IPS DF 6.9 (cell line): ENCODE data around the gene AXIN1.
"Not testable (repeated sequence)": the region's sequence is repeated elsewhere in the genome, so short reads cannot be mapped to it uniquely, and the experiment has no call there.

Experiments used
- DNase-seq: peaks from one replicate; pipeline ENCODE4 v3.0.0-alpha.2; 2013; ENCODE audit warnings: low read depth, low spot score
- H3K27ac ChIP-seq: one replicate; pipeline ENCODE4 v1.5.1; 2013; ENCODE audit warnings: low read length, control low read depth
- H3K27me3 ChIP-seq: 2 replicates; pipeline ENCODE4 v1.6.1; 2013; ENCODE audit warnings: mild to moderate bottlenecking, low read length; ENCODE audit not compliant: control insufficient read depth, insufficient read depth
- H3K36me3 ChIP-seq: 2 replicates; pipeline ENCODE4 v1.6.1; 2013; ENCODE audit warnings: low read length; ENCODE audit not compliant: control insufficient read depth, insufficient read depth
- H3K4me1 ChIP-seq: 2 replicates; pipeline ENCODE4 v1.6.1; 2013; ENCODE audit warnings: low read length; ENCODE audit not compliant: control insufficient read depth, insufficient read depth
- H3K4me3 ChIP-seq: 2 replicates; pipeline ENCODE4 v1.5.1; 2013; ENCODE audit warnings: mild to moderate bottlenecking, low read length
- H3K9me3 ChIP-seq: 2 replicates; pipeline ENCODE4 v1.6.1; 2013; ENCODE audit warnings: low read length, inconsistent platforms; ENCODE audit not compliant: control insufficient read depth, insufficient read depth
- WGBS: extraction: QIAGEN DNeasy Blood & Tissue Kit; methylation state at CpG from one replicate; pipeline ENCODE4 v1.1.7; 2013; ENCODE audit warnings: mixed read lengths, missing lambda C conversion rate; ENCODE audit not compliant: insufficient read length, insufficient coverage; 5-methylcytosine and 5-hydroxymethylcytosine counted together

Gene AXIN1

DNA sequence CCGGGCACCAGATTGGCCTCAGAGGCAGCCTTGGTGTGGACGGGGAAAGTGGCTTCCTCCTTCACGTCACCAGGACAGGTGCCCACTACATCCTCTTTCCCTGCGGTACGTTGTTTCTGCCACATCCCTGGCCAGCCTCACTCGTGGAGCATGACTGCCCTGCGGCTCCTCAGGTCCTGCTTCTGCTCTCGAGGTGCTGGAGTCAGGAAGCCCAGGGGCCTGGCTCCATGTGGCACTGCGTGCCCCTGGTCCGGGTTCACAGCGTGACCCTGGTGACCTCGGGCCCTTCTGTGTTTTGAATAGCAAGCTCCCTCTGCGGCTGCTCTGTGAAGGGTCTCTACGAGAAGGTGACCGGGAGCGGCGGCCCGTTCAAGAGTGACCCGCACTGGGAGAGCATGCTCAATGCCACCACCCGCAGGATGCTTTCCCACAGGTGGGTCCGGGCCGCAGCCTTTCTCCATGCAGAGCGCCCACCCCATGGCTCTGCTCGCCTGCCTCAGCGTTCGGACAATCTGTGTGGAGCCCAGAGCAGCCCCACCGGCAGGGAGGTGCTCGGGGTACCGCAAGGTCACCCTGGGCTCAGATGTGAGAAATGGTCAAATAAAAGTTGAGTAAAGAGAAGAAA is 90.3 kb downstream of the AXIN1 start:
- WGBS, result no CpG with 5 or more reads among the region's 29 CpGs
- Histone ChIP-seq H3K27ac (no peak overlapping the region), H3K4me1 (no peaks in the 10 kb centered on the region), H3K36me3 (peaks cover 24% of the 10 kb centered on the region), H3K4me3 (no peak overlapping the region), H3K9me3 (no peaks in the 10 kb centered on the region), H3K27me3 (no peaks in the 10 kb centered on the region)
- no peak for DNase-seq

DNA sequence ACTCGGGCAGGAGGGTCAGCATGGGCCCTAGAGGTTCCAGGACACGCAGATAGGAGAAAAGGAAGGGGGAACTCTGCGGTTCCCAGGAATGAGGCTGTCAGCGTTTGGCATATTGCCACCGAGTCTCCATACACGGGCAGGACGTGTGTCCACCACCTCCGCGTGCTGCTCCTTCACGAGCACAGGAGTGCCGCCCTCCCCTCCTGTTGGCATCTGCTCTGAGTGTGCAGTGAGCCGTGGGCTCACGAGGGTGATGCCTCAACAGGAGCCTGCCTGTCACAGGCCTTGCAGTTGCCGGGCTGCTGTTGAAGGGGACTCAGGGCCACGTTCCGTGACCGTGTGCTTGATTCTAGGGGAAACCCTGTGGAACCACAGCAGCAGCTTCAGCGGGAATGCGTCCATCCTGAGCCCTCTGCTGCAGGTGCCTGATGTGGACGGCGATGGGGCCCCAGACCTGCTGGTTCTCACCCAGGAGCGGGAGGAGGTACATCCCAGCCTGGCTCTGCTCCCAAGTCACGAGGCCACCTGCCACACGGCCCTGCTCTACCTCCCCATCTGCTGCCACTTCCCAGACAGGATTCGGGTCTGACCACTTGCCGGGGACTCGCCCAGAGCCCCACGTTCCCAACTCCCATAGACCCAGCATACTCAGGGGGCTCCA is 91.4 kb downstream of the AXIN1 start:
- Histone ChIP-seq H3K36me3 (peaks cover 24% of the 10 kb centered on the region), H3K27ac (no peak overlapping the region), H3K27me3 (no peaks in the 10 kb centered on the region), H3K4me1 (no peaks in the 10 kb centered on the region), H3K9me3 (no peaks in the 10 kb centered on the region), H3K4me3 (no peak overlapping the region)
- no peak for DNase-seq
- WGBS, result no CpG with 5 or more reads among the region's 28 CpGs

DNA sequence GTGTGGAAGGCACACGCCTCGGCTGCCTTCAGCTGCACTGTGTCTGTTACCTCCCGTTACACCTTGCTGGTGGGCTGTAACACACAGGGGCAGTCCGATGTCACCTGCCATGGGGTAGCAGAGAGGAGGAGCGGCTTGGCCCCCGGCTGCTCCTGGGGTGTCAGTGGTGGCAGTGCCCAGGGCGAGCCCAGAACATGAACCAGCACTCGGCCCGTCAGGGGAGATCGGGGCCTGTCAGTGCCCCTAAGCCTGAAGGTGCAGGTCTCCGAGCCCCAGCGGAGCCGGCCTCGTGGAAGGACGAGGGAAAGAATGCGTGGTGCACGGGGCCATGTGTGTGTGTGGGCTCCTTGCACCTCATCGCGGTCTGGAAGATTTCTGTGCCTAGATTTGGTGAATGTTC is 92.2 kb downstream of the AXIN1 start:
- Histone ChIP-seq H3K9me3 (no peaks in the 10 kb centered on the region), H3K4me1 (no peaks in the 10 kb centered on the region), H3K36me3 (peaks cover 24% of the 10 kb centered on the region), H3K27ac (no peak overlapping the region), H3K27me3 (no peaks in the 10 kb centered on the region), H3K4me3 (no peak overlapping the region)
- WGBS, result no CpG with 5 or more reads among the region's 19 CpGs
- DNase-seq, result no peak

DNA sequence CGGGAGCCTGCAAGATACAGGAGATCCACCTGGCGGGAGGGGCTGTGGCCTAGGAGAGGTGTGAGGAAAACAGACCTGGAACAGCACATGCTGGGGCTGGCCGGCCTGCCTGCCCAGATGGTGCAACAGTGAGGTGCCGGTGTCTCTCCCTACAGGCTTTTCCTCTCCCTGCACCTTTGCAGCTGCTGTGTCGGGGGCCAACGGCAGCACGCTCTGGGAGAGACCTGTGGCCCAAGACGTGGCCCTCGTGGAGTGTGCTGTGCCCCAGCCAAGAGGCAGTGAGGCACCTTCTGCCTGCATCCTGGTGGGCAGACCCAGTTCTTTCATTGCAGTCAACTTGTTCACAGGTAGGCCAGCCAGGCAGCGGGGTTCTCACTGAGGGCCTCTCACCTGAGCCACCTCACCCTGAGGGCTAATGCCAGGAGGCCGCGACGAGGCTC is 92.7 kb downstream of the AXIN1 start:
- DNase-seq, result no peak
- Histone ChIP-seq H3K4me3 (no peak overlapping the region), H3K36me3 (peaks cover 24% of the 10 kb centered on the region), H3K27ac (no peak overlapping the region), H3K27me3 (no peaks in the 10 kb centered on the region), H3K9me3 (no peaks in the 10 kb centered on the region), H3K4me1 (no peaks in the 10 kb centered on the region)
- WGBS, result no CpG with 5 or more reads among the region's 13 CpGs

DNA sequence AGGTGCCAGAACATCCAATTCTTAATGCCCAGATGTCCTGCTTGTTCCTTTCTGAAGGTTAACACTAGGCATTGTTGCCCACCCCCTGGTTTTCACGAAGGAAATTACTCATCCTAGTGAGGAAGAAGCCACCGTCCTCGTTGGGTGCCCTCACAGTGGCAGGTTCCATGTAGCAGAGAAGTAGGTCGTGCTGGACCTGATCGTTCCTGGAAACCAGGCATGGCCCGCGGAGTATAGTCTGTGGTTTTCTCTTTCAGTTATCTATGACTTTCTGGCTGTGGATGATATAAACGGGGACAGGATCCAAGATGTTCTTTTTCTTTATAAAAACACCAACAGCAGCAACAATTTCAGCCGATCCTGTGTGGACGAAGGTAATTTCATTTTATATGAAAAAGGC is 93.3 kb downstream of the AXIN1 start:
- no peak overlapping the region for H3K27ac ChIP-seq
- H3K36me3 ChIP-seq, result peaks cover 24% of the 10 kb centered on the region
- no peaks in the 10 kb centered on the region for H3K27me3 ChIP-seq
- WGBS, result no CpG with 5 or more reads among the region's 10 CpGs
- H3K4me1 ChIP-seq, result no peaks in the 10 kb centered on the region
- no peak overlapping the region for H3K4me3 ChIP-seq
- no peaks in the 10 kb centered on the region for H3K9me3 ChIP-seq
- no peak for DNase-seq

DNA sequence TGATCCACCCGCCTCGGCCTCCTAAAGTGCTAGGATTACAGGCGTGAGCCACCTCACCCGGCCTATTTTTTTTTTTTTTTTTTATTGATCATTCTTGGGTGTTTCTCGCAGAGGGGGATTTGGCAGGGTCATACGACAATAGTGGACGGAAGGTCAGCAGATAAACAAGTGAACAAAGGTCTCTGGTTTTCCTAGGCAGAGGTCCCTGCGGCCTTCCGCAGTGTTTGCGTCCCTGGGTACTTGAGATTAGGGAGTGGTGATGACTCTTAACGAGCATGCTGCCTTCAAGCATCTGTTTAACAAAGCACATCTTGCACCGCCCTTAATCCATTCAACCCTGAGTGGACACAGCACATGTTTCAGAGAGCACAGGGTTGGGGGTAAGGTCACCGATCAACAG is 94.4 kb downstream of the AXIN1 start:
- DNase-seq, H3K4me1 ChIP-seq, H3K9me3 ChIP-seq, H3K27ac ChIP-seq, H3K4me3 ChIP-seq, H3K27me3 ChIP-seq: not testable (repeated sequence)
- H3K36me3 ChIP-seq, result peaks cover 17% of the 10 kb centered on the region
- no CpG with 5 or more reads among the region's 13 CpGs for WGBS

DNA sequence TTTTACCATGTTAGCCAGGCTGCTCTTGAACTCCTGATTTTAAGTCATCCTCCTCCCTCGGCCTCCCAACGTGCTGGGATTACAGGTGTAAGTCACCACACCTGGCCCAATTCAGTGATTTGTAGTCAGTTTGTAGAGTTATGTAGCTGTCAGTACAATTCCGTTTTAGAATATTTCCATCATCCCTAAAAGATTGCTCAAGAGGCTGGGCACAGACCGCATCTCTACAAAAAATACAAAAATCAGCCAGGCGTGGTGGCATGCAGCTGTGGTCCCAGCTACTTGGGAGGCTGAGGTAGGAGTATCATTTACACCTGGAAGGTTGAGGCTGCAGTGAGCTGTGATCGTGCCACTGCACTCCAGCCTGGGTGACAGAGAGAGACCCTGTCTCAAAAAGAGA is 97.3 kb downstream of the AXIN1 start:
- peaks cover 5% of the 10 kb centered on the region for H3K36me3 ChIP-seq
- no peak for DNase-seq
- H3K27me3 ChIP-seq, result no peaks in the 10 kb centered on the region
- WGBS, result no CpG with 5 or more reads among the region's 6 CpGs
- H3K4me3 ChIP-seq, result no peak overlapping the region
- H3K4me1 ChIP-seq, result no peaks in the 10 kb centered on the region
- no peaks in the 10 kb centered on the region for H3K9me3 ChIP-seq
- H3K27ac ChIP-seq, result no peak overlapping the region

DNA sequence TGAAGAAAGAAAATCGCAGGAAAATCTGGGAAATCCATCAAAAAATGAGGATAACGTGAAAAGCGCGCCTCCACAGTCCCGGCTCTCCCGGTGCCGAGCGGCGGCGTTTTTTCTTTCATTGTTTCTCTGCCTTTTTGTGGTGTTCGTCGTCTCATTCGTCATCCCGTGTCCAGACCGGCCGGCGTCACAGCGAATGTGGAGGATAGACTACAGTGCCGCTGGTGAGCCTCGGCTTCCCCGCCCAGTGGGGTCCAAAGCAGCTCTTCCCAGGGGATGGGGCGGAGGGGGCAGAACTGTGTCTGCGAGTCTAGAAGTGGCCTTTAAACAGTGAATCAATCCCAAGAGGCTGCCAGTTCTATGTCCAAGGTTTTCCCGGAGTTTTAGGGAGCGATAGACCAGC is 98.1 kb downstream of the AXIN1 start:
- H3K36me3 ChIP-seq, result no peaks in the 10 kb centered on the region; the same call in 1 of the 2 replicates
- no CpG with 5 or more reads among the region's 25 CpGs for WGBS

DNA sequence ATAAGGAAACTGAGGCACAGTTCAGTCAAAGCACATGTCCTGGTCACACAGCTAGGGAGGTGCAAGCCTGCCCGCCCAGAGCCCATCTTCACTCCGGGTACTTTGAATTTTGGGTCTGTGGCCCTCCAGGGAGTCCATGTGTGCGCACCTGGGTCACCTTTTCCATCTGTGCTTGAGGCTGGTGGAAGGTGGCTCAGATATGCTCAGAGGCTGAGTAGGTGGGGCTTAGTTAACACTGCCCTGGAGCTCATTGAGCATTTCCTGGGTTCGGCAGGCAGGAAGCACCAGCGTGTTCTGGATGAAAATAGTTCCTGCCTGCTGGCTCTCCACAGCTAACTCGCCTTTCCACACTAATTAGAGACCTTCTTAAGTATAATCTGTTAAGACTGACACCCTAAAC is 98.7 kb downstream of the AXIN1 start:
- H3K9me3 ChIP-seq, result no peaks in the 10 kb centered on the region
- H3K36me3 ChIP-seq, result no peaks in the 10 kb centered on the region; the same call in 1 of the 2 replicates
- no peaks in the 10 kb centered on the region for H3K27me3 ChIP-seq
- no peak overlapping the region for H3K4me3 ChIP-seq
- WGBS, result no CpG with 5 or more reads among the region's 6 CpGs
- DNase-seq, result no peak
- no peak overlapping the region for H3K27ac ChIP-seq
- no peaks in the 10 kb centered on the region for H3K4me1 ChIP-seq

More for the DNA sequence above, 98.1 kb downstream of the AXIN1 start:
- Histone ChIP-seq H3K4me3 (no peak overlapping the region), H3K27me3 (no peaks in the 10 kb centered on the region), H3K27ac (no peak overlapping the region), H3K9me3 (no peaks in the 10 kb centered on the region), H3K4me1 (no peaks in the 10 kb centered on the region)
- no peak for DNase-seq

DNA sequence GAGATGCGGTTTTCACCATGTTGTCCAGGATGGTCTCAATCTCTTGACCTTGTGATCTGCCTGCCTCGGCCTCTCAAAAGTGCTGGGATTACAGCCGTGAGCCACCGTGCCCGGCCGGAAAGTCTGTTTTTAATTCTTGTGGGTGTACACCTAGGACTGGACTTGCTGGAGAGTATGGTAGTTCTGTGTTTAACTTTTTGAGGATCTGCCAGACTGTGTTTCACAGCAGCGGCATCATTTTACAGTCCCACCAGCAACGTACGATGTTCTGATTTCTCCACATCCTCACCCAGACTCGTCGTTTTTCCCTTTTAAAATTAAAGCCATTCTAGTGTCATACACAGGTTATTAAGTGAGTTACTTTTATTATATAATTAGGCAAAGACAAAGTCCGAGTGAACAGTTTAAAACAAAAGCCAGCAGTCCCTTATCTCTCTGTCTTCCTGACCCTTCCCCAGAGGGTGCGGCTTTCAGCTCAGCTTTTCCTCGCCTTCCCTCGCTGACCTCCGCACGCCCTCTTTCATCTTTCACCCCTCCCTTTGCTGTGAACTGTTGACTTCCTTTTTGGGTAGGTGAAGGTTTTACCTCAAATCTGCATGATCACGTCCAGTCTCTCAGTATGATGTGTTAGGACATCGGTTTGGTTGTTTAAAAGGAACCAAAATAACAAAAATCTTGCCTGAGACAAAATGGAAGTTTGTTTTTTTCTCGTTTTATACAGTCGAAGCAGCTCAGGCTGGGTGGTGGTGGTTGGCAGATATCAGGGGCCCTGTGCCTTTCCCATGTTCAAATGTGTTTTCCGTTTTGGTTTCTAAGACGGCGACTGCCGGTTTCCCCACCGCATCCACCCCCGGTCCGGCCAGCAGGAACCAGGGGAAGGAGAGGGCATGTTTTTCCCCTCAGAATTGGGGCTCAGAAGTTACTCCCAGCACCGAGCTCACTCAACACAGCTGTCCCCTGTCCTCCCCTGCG is 99.9 kb downstream of the AXIN1 start:
- H3K27me3 ChIP-seq, result no peaks in the 10 kb centered on the region
- no peaks in the 10 kb centered on the region; the same call in 1 of the 2 replicates for H3K36me3 ChIP-seq
- no peak for DNase-seq
- H3K27ac ChIP-seq, result no peak overlapping the region
- no CpG with 5 or more reads among the region's 30 CpGs for WGBS
- no peak overlapping the region for H3K4me3 ChIP-seq
- H3K4me1 ChIP-seq, result no peaks in the 10 kb centered on the region
- H3K9me3 ChIP-seq, result no peaks in the 10 kb centered on the region
